MM.1S (cell line): ENCODE data around the gene B4GALNT3.

Experiments
- CTCF ChIP-seq: fragments of 300-600 bp; sonication (generic); IDR thresholded peaks from 2 replicates; pipeline ENCODE4 v1.5.1; 2016; ENCODE audit warnings: antibody characterized with exemption, low read length, mixed read lengths
- EZH2 ChIP-seq: fragments of 300-600 bp; sonication (generic); optimal IDR thresholded peaks from 2 replicates; pipeline ENCODE3; 2017; ENCODE audit warnings: low read depth, mild to moderate bottlenecking, antibody characterized with exemption, low read length, mixed read lengths
- EZH2phosphoT487 ChIP-seq: fragments of 300-600 bp; sonication (generic); IDR thresholded peaks from 2 replicates; pipeline ENCODE4 v1.6.1; 2018; ENCODE audit warnings: antibody characterized with exemption, low read length

DNA sequence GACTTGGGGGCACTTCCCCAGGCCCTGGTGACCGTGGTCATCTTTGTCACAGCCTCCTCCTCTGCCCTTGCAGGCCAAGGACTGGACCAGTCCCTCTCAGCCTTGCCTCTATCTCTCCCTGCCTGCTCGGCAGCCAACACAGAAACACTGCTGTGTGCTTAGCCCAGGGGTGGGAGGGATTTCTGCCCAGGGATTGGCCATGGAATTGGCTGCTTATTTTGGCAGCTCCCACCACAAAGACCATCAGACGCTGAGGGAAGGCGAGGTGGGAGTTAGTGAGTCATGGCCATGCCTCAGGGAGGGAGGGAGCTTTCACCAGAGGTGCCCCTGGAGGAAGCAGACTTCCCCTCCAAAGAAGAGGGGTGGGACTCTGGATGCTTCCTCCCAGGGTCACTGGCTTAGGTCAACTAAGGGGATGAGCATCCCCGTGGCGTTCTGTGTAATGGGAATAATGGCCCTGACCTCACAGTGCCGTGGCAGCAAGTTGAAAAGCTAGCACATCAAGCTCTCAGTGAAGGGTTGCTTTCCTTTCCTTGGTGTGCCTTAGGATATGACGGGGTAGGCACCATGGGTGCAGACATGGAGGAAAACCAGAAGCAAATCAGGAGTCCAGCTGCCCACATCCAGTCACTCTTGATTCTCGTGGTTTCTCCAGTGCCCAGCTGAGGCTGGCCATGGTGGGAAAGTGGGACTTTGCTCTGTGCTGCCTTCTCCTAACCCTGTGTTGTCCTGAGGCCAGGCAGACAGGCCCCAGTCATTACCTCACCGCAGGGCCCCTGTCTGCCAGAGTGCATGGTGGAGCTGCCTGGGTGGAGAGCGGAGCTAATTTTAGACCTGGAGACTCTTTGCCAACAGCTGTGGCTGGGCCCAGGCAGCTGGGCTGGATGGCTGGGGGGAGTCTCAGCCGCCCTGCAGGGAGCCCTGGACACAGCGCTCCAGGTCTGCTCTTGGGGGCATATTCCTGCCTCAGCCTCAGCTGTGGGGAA is 21.4 kb downstream of the B4GALNT3 start:
- TF ChIP-seq CTCF (no peak), EZH2 (no peak), EZH2phosphoT487 (no peak)
